ENCODE data around the gene ZMYM4. TPM values are rescaled to one million over a fixed set of nuclear protein-coding genes. Genes with fewer than 3 reads are reported as not detected.

ZMYM4 gene
- total RNA-seq, 1 experiment from 2014 or later = 60.3 TPM

GRCh38 chr1:35430762-35431161, 162.3 kb downstream of the ZMYM4 start (continued):
- TF ChIP-seq E2F5 (CRISPR knock-in tag; IDR thresholded peaks at IDR 0.05) = no peak
- TF ChIP-seq E2F4 (CRISPR knock-in tag; IDR thresholded peaks at IDR 0.05; ENCODE audit: borderline replicate concordance, low read depth) = no peak

- TF ChIP-seq ZNF219 (CRISPR knock-in tag; IDR thresholded peaks at IDR 0.05; ENCODE audit: borderline replicate concordance) = no peak
- no peak for TF ChIP-seq FOXP1 (CRISPR knock-in tag; IDR thresholded peaks at IDR 0.05; ENCODE audit: borderline replicate concordance)
- TF ChIP-seq ATF1 (CRISPR knock-in tag; IDR thresholded peaks at IDR 0.05) = no peak
- TF ChIP-seq ZBTB43 (CRISPR knock-in tag; IDR thresholded peaks at IDR 0.05) = no peak
- no peak for TF ChIP-seq MYBL2 (CRISPR knock-in tag; IDR thresholded peaks at IDR 0.05)
- TF ChIP-seq GTF2I (CRISPR knock-in tag; conservative IDR thresholded peaks at IDR 0.05) = no peak
- no peak for TF ChIP-seq ZNF232 (CRISPR knock-in tag; IDR thresholded peaks at IDR 0.05)
- TF ChIP-seq ATF6 (CRISPR knock-in tag; IDR thresholded peaks at IDR 0.05) = no peak
- TF ChIP-seq PRDM15 (CRISPR knock-in tag; IDR thresholded peaks at IDR 0.05) = no peak
- no peak for TF ChIP-seq GRHL2 (CRISPR knock-in tag; IDR thresholded peaks at IDR 0.05; ENCODE audit: insufficient replicate concordance, severe bottlenecking)
- TF ChIP-seq NFATC4 (CRISPR knock-in tag; IDR thresholded peaks at IDR 0.05) = no peak
- TF ChIP-seq E2F1 (CRISPR knock-in tag; IDR thresholded peaks at IDR 0.05) = no peak
- no peak for TF ChIP-seq SP1 (CRISPR knock-in tag; conservative IDR thresholded peaks at IDR 0.05)
- no peak for TF ChIP-seq TCF7 (CRISPR knock-in tag; IDR thresholded peaks at IDR 0.05; ENCODE audit: low read depth)
- TF ChIP-seq CTCF (IDR thresholded peaks at IDR 0.05) = no peak
- H3K4me1 Mint-ChIP-seq = peaks cover 17% of the 10 kb centered on the region
- POLR2A ChIA-PET = no interaction called here
- CTCF ChIA-PET = interaction anchor here (1.5 to 1.8 kb wide), 2 partner anchors 13 to 20 kb away, joined by 5 to 8 read pairs; no protein-coding TSS in a partner anchor
- H3K27ac Mint-ChIP-seq = peak overlapping the region; percentile 18
- H3K4me3 Mint-ChIP-seq = no peak overlapping the region
- H3K36me3 Mint-ChIP-seq = peaks cover 43% of the 10 kb centered on the region
- ATAC-seq = no peak
- no peak for DNase-seq (ENCODE audit: low spot score)
- no peaks in the 10 kb centered on the region for H3K27me3 Mint-ChIP-seq (ENCODE audit: low read depth)
- no peaks in the 10 kb centered on the region for H3K9me3 Mint-ChIP-seq
Measured at GRCh38 chr1:35431173-35431599, 162.7 kb downstream of the ZMYM4 start.

All from WTC11 (cell line).